ENCODE data around the gene KCNK10.
"Not testable (repeated sequence)": the region's sequence is repeated elsewhere in the genome, so short reads cannot be mapped to it uniquely, and the experiment has no call there.

Gene KCNK10

DNA sequence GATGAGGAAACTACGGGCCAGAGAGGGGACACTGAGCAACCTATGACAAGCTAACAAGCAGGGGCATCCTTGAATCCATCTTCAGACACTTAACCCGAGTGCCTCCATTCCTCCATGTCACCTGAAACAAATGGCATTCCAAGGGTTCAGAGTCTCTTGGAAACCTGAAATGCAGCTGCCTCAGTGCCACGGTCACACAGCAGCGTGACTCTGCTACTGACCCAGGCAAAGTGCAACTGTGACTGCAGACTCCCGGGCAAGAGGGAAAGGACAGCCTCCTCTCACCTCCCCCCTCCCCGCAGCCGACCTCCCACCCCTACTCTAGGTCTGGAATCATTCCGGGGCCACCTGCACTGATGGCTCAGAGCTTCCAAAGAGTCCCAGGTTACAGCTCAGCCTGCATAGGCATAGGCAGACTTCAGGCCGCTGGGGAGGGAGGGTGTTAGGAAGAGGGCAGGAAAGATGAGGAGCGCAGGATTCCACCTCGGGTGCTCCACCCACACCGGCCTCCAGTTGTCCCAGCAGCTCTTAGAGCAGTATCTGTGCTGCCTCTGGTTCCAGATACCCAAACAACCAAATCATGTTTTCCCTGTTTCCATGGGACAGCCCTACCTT is 53.2 kb downstream of the KCNK10 start:
- no peak for DNase-seq

DNA sequence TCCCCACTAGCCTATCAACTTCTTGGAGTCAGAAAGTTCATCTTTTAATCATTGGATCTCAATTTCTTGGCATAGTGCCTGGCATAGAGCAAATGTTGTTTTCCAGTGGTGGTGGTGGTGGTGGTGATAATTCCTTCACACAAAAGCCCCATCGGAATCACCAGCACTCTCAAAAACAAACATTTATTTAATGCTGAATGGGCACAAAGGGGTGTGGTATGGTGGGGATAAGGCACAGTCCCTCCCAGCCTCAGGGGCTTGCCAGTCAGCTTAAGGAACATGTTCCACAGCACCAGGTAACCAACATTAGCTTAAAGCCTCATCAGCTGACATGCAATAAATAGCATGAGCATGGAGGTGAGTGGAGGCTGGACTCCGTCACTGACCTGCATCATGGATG is 56.6 kb downstream of the KCNK10 start:
- DNase-seq: no peak

GRCh38 chr14:88264116-88264515 is 59.0 kb downstream of the KCNK10 start:
- no peak for DNase-seq

- not testable (repeated sequence) for DNase-seq
Measured at GRCh38 chr14:88261302-88261701, 61.8 kb downstream of the KCNK10 start.

- no peak for DNase-seq
Measured at GRCh38 chr14:88258021-88258420, 65.0 kb downstream of the KCNK10 start.

GRCh38 chr14:88256997-88257950 is 65.8 kb downstream of the KCNK10 start:
- no peak for DNase-seq

DNA sequence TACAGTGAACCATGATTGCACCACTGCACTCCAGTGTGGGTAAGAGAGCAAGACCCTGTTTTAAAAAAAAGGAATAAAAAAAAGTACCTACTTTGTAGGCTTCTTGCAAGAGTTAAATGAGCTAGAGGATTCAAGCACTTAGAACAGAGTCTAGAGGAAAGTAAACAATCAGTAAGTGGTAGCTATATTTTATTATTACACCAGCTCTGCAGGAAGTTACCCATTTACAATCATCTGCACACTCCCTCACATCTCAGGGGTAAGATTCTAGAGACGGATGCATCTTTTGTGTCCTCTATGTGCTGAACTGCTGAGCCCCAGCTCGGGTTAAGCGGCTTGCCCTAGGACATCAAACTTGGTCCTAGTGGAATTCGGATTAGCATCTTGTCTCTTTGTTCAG is 67.3 kb downstream of the KCNK10 start:
- no peak for DNase-seq

DNA sequence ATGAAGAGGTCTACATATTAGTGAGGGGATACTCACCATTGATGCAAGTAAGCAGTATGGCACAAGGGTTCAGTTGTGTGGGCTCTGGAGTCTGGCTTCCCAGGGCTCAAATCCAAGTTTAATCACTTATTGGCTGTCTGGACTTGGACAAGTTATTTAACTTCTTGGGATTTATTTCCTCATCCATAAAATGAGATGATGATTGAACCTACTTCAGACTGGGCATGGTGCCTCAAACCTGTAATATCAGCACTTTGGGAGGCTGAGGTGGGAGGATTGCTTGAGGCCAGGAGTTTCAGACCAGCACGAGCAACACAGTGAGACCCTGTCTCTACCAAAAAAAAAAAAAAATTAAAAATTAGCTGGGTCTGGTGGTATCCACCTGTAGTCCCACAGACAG is 67.9 kb downstream of the KCNK10 start:
- no peak for DNase-seq

DNA sequence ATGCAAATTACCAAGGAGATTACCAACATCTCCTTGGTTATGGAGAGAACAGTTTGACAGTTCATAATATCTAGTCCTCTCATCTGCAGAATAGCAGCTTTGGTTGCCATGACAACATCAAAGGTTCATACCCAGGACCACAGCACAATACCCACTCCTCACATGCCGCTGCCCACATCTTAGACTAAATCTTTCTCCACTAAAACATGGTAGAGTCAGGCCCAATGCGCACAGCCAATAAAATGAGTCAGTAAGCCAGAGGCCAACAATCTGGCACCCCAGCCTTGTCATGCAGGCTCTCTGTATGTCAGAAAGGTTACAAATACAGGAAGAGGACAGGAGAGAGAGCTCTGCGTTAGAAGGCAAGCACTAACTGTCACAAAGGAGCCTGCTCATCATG is 70.6 kb downstream of the KCNK10 start:
- DNase-seq: no peak

GRCh38 chr14:88251650-88252049 is 71.4 kb downstream of the KCNK10 start:
- DNase-seq: no peak

DNA sequence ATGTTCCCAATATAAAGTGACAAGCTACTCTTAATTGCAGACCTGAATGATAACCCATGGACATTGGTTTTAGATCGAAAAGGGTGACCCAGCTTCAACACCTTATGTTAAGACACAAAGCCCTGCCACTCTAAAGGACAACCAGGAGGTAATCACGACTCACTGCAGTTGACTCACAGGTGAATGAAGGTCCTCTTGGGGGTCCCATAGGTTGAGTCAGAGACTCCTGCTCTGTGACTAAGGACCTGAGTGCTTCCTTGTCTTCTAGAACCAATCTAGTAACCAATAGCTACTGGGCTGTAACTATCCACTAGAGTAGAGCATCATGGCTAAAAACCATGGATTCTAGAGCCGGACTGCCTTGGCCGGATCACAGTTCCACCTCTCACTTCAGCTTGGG is 73.8 kb downstream of the KCNK10 start:
- no peak for DNase-seq

- no peak for DNase-seq
Measured at GRCh38 chr14:88248606-88249005, 74.5 kb downstream of the KCNK10 start.

DNA sequence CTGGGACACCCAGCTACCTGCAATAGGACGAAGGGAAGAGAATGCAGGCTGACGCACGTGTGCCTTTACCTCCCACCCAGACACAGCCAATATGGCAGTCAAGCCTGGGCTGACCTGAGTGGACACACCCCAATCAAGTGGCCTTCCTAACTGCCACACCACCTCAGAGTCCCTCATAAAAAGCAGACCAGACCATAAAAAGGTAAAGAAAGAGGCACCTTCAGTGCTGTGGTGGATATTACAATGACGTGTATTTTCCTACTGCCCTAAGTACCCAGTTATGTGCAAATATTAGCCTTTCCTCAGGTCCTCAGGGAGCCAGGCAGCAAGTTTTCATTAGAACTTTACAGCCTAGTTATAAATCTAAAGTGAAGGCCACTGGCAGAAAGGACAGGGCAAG is 75.8 kb downstream of the KCNK10 start:
- DNase-seq: no peak

DNA sequence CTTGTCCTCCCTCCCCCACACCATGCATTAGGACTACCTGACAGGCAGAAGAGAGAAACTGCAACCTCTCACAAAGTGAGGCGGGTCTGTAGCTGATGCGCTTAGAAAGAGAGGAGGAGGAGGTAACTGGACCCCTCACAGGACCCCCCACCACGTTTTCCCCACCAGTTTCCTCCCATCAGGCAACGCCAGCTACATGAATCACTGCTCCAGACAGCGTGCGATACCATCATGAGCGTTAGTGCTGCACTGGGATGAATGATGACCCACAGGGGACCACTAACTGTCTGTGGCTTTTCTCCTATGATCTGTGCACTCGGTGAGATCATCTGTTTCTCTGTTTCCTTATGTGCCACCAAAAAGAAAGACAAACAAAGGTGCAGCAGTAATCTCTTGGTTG is 77.7 kb downstream of the KCNK10 start:
- no peak for DNase-seq

GRCh38 chr14:88243946-88244345 is 79.1 kb downstream of the KCNK10 start:
- DNase-seq: no peak

DNA sequence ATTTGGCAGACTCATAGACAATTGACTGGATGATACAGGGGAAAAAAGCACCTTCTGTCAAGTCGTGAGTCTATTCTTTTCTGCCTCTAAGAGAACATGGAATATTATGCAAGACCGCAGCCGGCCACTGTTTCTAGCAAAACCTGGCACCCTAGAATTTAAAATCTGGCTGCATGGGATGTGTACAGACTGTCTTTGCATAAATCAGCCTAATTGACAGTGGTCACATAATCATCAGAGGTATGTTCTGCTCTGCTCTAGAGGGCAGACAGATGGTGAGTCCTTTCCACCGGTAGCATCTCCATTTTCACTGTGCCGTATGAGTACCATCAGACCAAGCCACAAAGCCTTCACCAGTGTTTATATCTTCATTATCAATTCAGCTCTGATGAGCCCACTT is 80.6 kb downstream of the KCNK10 start:
- DNase-seq: no peak

DNA sequence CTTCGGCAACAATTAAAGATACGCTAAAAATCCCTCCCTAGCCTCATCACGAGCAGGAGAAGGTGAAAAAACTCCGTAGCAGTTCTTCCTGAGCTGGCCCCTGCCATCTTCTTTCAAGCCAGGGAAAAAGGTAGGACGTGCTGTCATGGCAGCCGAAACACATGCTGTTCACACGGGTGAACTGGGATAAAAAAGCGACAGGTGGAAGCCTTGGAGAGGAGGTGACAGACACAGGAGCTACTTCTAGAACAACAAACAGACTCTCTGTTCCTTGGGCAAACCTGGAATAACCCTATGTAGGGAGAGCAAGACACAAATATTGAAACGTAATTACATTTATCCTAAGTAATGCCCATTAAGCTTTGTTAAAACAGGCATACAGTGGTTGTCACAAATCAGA is 81.3 kb downstream of the KCNK10 start:
- DNase-seq: no peak

- no peak for DNase-seq
Measured at GRCh38 chr14:88234442-88234841, 88.6 kb downstream of the KCNK10 start.

DNA sequence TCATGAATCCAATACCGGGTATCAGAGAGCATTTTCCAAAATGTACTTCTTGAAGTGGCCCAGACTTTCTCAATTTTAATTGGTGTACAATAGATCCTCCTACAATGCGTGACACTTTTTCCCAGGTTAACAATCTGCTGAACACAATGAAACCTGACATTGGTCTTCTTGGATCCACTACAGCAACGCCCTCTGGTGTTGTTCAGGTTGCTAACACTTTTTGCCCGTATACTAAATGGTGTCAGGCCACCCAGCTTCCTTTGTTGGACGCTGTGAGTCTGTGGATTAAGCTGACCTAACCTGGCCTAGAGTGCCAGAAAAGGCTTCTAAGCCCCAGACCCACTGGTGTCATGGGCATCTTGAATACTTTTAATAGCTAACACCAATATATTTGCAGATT is 89.2 kb downstream of the KCNK10 start:
- peak; percentile 53 for DNase-seq

DNA sequence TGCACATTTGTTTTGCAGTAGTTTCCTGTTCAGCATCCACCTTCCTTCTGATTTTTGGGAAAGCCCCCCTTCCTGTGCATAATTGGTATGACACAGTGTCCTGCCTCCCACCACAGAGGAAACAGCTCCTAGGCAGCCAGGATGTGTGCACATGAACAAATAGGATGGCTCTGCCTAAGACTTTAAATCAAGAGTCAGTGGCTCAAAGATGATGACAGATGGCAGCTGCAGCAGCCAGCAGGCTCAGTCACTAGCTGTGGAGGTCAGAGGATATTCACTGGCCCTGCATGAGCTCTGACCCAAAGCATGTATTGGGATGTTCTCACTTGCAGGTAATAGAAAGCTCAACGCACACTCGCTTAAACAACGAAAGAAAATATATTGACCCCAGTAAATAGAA is 90.3 kb downstream of the KCNK10 start:
- no peak for DNase-seq

- no peak for DNase-seq
Measured at GRCh38 chr14:88231603-88232002, 91.5 kb downstream of the KCNK10 start.

DNA sequence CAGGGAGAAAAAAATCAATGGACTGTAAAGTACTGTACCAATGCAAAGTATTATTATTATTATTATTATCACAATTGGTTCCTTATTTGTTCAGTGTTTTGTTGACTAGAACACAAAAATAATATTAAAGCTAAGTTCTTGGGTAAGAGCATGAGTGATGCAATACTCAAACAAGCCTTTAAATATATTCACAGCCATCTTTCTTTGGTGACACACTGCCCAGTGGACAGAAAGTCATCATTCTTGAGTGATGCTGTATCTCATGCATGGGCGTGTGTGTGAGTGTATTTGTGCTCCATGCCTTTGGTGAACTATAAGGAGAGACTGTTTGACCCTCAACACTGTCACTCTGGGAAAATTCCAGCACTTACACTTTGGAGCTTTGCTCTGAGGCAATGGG is 93.6 kb downstream of the KCNK10 start:
- no peak for DNase-seq

DNA sequence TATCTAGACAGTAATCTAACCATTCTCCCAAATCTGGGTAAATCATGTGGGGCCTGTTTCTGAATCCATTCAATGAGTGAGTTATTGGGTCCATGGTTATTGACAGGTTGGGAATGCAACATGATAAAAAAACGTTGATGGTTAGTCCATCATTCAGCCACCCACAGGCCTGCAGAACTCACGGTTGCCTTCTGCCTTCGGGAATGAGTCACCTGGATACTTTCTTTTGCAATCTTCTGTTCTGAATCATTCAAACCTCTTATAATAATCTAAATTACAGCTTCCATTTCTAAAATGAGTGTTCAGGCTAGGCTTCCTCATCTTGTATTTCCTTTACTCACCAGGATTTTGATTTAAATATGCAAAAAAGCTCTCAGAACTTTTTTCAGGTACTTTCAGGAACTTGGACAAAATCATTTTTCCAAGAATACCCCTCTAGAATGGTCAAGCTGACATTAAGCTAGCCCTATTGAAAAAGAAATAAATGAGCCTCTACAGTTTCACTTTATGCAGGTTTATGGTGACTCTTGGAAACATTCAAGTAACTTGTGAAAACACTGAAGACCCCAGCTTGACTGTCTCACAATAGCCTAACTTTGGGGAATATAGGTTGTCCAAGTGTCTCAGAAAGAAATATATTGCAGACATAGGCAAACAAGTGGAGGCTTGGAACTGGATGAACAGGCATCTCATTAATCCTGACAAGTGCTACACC is 94.4 kb downstream of the KCNK10 start:
- DNase-seq: no peak

GRCh38 chr14:88227693-88228092 is 95.4 kb downstream of the KCNK10 start:
- no peak for DNase-seq

All from DMS53 (cell line).